Erythroblast (primary cell): ENCODE measurements around the gene DNHD1.

Experiments used
- GATA1 ChIP-seq: IDR thresholded peaks from 2 replicates; pipeline ENCODE4 v1.6.1; 2011; ENCODE audit warnings: low read depth, mild to moderate bottlenecking, control low read depth, low read length, moderate library complexity
- POLR2A ChIP-seq: IDR thresholded peaks from 2 replicates; pipeline ENCODE4 v1.6.1; 2011; ENCODE audit warnings: mild to moderate bottlenecking, low read length

- TF ChIP-seq POLR2A (no peak), GATA1 (no peak)
Observed at GRCh38 chr11:6482441-6482840, 14.6 kb upstream of the DNHD1 start.
